Measurements from ENCODE around the gene HCRTR2. TPM values are rescaled to one million over a fixed set of nuclear protein-coding genes. Genes with fewer than 3 reads are reported as not detected.
"Not testable (repeated sequence)": the region's sequence is repeated elsewhere in the genome, so short reads cannot be mapped to it uniquely, and the experiment has no call there.

Gene HCRTR2
- total and polyA plus RNA-seq, 7 experiments from 2014 or later, result not detected

GRCh38 chr6:55212156-55212555 lies 37.8 kb downstream of the HCRTR2 start:
- Histone ChIP-seq H3K36me3 (ENCODE audit: control insufficient read depth in 2 of 3, insufficient read depth in 3 of 3, low read length in 3 of 3) (no peaks in the 10 kb centered on the region), H3K4me1 (ENCODE audit: control insufficient read depth in 2 of 2, insufficient read depth in 2 of 2, low read length in 2 of 2) (no peaks in the 10 kb centered on the region), H3K27me3 (ENCODE audit: control insufficient read depth in 2 of 2, insufficient read depth in 2 of 2, low read length in 2 of 2) (no peaks in the 10 kb centered on the region), H3K9me3 (ENCODE audit: control insufficient read depth in 2 of 3, low read length in 3 of 3) (no peaks in the 10 kb centered on the region), H3K27ac (ENCODE audit: low read depth, low read length) (no peak overlapping the region), H3K4me3 (ENCODE audit: low read length) (no peak overlapping the region)
- Mint-ChIP-seq H3K4me3 (no peak overlapping the region), H3K27me3 (no peaks in the 10 kb centered on the region), H3K4me1 (no peaks in the 10 kb centered on the region), H3K9me3 (peaks cover 2 to 20% (median 7%) of the 10 kb centered on the region in 11 donors), H3K36me3 (no peaks in the 10 kb centered on the region), H3K27ac (no peak overlapping the region)
- ChIA-PET POLR2A (no interaction called here), CTCF (no interaction called here)
- ATAC-seq (no peak), DNase-seq (no peak)
- intact Hi-C loops (cut with micrococcal nuclease), result no loop called here

- H3K27ac Mint-ChIP-seq, result no peak overlapping the region
- CTCF ChIA-PET, result no interaction called here
- DNase-seq (no peak), ATAC-seq (no peak)
- no peak overlapping the region for H3K4me3 Mint-ChIP-seq
- intact Hi-C loops (cut with micrococcal nuclease), result no loop called here
- H3K27me3 Mint-ChIP-seq, result no peaks in the 10 kb centered on the region
- no peaks in the 10 kb centered on the region for H3K27me3 ChIP-seq (ENCODE audit: control insufficient read depth in 2 of 2, insufficient read depth in 2 of 2, low read length in 2 of 2)
- H3K36me3 ChIP-seq (ENCODE audit: control insufficient read depth in 2 of 3, insufficient read depth in 3 of 3, low read length in 3 of 3), result no peaks in the 10 kb centered on the region
- H3K4me1 ChIP-seq (ENCODE audit: control insufficient read depth in 2 of 2, insufficient read depth in 2 of 2, low read length in 2 of 2), result no peaks in the 10 kb centered on the region
- no peak overlapping the region for H3K4me3 ChIP-seq (ENCODE audit: low read length)
- POLR2A ChIA-PET, result no interaction called here
- H3K9me3 Mint-ChIP-seq, result peaks cover 0 to 6% (median 2%) of the 10 kb centered on the region in 11 donors
- no peaks in the 10 kb centered on the region for H3K4me1 Mint-ChIP-seq
- no peaks in the 10 kb centered on the region for H3K9me3 ChIP-seq (ENCODE audit: control insufficient read depth in 2 of 3, low read length in 3 of 3)
- H3K36me3 Mint-ChIP-seq, result no peaks in the 10 kb centered on the region
- H3K27ac ChIP-seq (ENCODE audit: low read depth, low read length), result no peak overlapping the region
These were observed 46.6 kb downstream of the HCRTR2 start for GRCh38 chr6:55220961-55221360.

GRCh38 chr6:55227862-55228261 lies 53.5 kb downstream of the HCRTR2 start:
- ATAC-seq (no peak), DNase-seq (no peak)
- no peak overlapping the region for H3K4me3 Mint-ChIP-seq
- Histone ChIP-seq H3K27ac (ENCODE audit: low read depth, low read length) (no peak overlapping the region), H3K9me3 (ENCODE audit: control insufficient read depth in 2 of 3, low read length in 3 of 3) (no peaks in the 10 kb centered on the region), H3K36me3 (ENCODE audit: control insufficient read depth in 2 of 3, insufficient read depth in 3 of 3, low read length in 3 of 3) (no peaks in the 10 kb centered on the region), H3K4me3 (ENCODE audit: low read length) (no peak overlapping the region), H3K4me1 (ENCODE audit: control insufficient read depth in 2 of 2, insufficient read depth in 2 of 2, low read length in 2 of 2) (no peaks in the 10 kb centered on the region), H3K27me3 (ENCODE audit: control insufficient read depth in 2 of 2, insufficient read depth in 2 of 2, low read length in 2 of 2) (no peaks in the 10 kb centered on the region)
- no peaks in the 10 kb centered on the region for H3K27me3 Mint-ChIP-seq
- no peaks in the 10 kb centered on the region for H3K36me3 Mint-ChIP-seq
- intact Hi-C loops (cut with micrococcal nuclease), result no loop called here
- H3K4me1 Mint-ChIP-seq, result no peaks in the 10 kb centered on the region
- no peak overlapping the region for H3K27ac Mint-ChIP-seq
- ChIA-PET CTCF (no interaction called here), POLR2A (no interaction called here)
- H3K9me3 Mint-ChIP-seq, result peaks cover 0 to 9% (median 3%) of the 10 kb centered on the region in 11 donors

GRCh38 chr6:55239099-55239498 lies 64.8 kb downstream of the HCRTR2 start:
- Mint-ChIP-seq H3K4me3 (no peak overlapping the region), H3K9me3 (peaks cover 0 to 12% (median 2%) of the 10 kb centered on the region in 11 donors), H3K4me1 (no peaks in the 10 kb centered on the region), H3K36me3 (no peaks in the 10 kb centered on the region), H3K27me3 (no peaks in the 10 kb centered on the region), H3K27ac (no peak overlapping the region)
- no peak for ATAC-seq
- Histone ChIP-seq H3K4me1 (ENCODE audit: control insufficient read depth in 2 of 2, insufficient read depth in 2 of 2, low read length in 2 of 2) (no peaks in the 10 kb centered on the region), H3K36me3 (ENCODE audit: control insufficient read depth in 2 of 3, insufficient read depth in 3 of 3, low read length in 3 of 3) (no peaks in the 10 kb centered on the region), H3K4me3 (ENCODE audit: low read length) (no peak overlapping the region), H3K9me3 (ENCODE audit: control insufficient read depth in 2 of 3, low read length in 3 of 3) (no peaks in the 10 kb centered on the region), H3K27ac (ENCODE audit: low read depth, low read length) (no peak overlapping the region), H3K27me3 (ENCODE audit: control insufficient read depth in 2 of 2, insufficient read depth in 2 of 2, low read length in 2 of 2) (no peaks in the 10 kb centered on the region)
- ChIA-PET CTCF (no interaction called here), POLR2A (no interaction called here)
- no peak for DNase-seq
- intact Hi-C loops (cut with micrococcal nuclease), result no loop called here

GRCh38 chr6:55240975-55241605 lies 66.8 kb downstream of the HCRTR2 start:
- H3K9me3 ChIP-seq (ENCODE audit: control insufficient read depth in 2 of 3, low read length in 3 of 3); CTCF ChIA-PET; H3K4me1 Mint-ChIP-seq; DNase-seq; H3K4me1 ChIP-seq (ENCODE audit: control insufficient read depth in 2 of 2, insufficient read depth in 2 of 2, low read length in 2 of 2); H3K27ac ChIP-seq (ENCODE audit: low read depth, low read length); H3K27ac Mint-ChIP-seq; POLR2A ChIA-PET; ATAC-seq; H3K27me3 ChIP-seq (ENCODE audit: control insufficient read depth in 2 of 2, insufficient read depth in 2 of 2, low read length in 2 of 2); H3K4me3 ChIP-seq (ENCODE audit: low read length); H3K36me3 Mint-ChIP-seq; H3K4me3 Mint-ChIP-seq; H3K27me3 Mint-ChIP-seq; H3K36me3 ChIP-seq (ENCODE audit: control insufficient read depth in 2 of 3, insufficient read depth in 3 of 3, low read length in 3 of 3): not testable (repeated sequence)
- intact Hi-C loops (cut with micrococcal nuclease), result loop anchor here in 1 of 2 donors (2.0 kb wide), 1 partner anchor 522 kb away; no protein-coding TSS in a partner anchor
- peaks cover 0 to 16% (median 4%) of the 10 kb centered on the region in 11 donors for H3K9me3 Mint-ChIP-seq

- CTCF ChIA-PET, result no interaction called here
- Histone ChIP-seq H3K4me3 (ENCODE audit: low read length) (no peak overlapping the region), H3K27ac (ENCODE audit: low read depth, low read length) (no peak overlapping the region), H3K4me1 (ENCODE audit: control insufficient read depth in 2 of 2, insufficient read depth in 2 of 2, low read length in 2 of 2) (no peaks in the 10 kb centered on the region), H3K27me3 (ENCODE audit: control insufficient read depth in 2 of 2, insufficient read depth in 2 of 2, low read length in 2 of 2) (no peaks in the 10 kb centered on the region), H3K9me3 (ENCODE audit: control insufficient read depth in 2 of 3, low read length in 3 of 3) (no peaks in the 10 kb centered on the region), H3K36me3 (ENCODE audit: control insufficient read depth in 2 of 3, insufficient read depth in 3 of 3, low read length in 3 of 3) (no peaks in the 10 kb centered on the region)
- H3K27me3 Mint-ChIP-seq, result no peaks in the 10 kb centered on the region
- H3K4me1 Mint-ChIP-seq, result no peaks in the 10 kb centered on the region
- no peak overlapping the region for H3K27ac Mint-ChIP-seq
- intact Hi-C loops (cut with micrococcal nuclease), result no loop called here
- POLR2A ChIA-PET, result no interaction called here
- ATAC-seq (no peak), DNase-seq (no peak)
- peaks cover 0 to 9% (median 0%) of the 10 kb centered on the region in 11 donors for H3K9me3 Mint-ChIP-seq
- H3K36me3 Mint-ChIP-seq, result no peaks in the 10 kb centered on the region
- no peak overlapping the region for H3K4me3 Mint-ChIP-seq
These were observed 76.1 kb downstream of the HCRTR2 start for GRCh38 chr6:55250400-55250799.

GRCh38 chr6:55255113-55255512 lies 80.8 kb downstream of the HCRTR2 start:
- no peak overlapping the region for H3K27ac Mint-ChIP-seq
- Histone ChIP-seq H3K4me1 (ENCODE audit: control insufficient read depth in 2 of 2, insufficient read depth in 2 of 2, low read length in 2 of 2) (no peaks in the 10 kb centered on the region), H3K9me3 (ENCODE audit: control insufficient read depth in 2 of 3, low read length in 3 of 3) (no peaks in the 10 kb centered on the region), H3K27ac (ENCODE audit: low read depth, low read length) (no peak overlapping the region), H3K36me3 (ENCODE audit: control insufficient read depth in 2 of 3, insufficient read depth in 3 of 3, low read length in 3 of 3) (no peaks in the 10 kb centered on the region), H3K4me3 (ENCODE audit: low read length) (no peak overlapping the region), H3K27me3 (ENCODE audit: control insufficient read depth in 2 of 2, insufficient read depth in 2 of 2, low read length in 2 of 2) (no peaks in the 10 kb centered on the region)
- DNase-seq, result no peak
- H3K27me3 Mint-ChIP-seq, result no peaks in the 10 kb centered on the region
- ATAC-seq, result no peak
- intact Hi-C loops (cut with micrococcal nuclease), result no loop called here
- H3K36me3 Mint-ChIP-seq, result no peaks in the 10 kb centered on the region
- H3K9me3 Mint-ChIP-seq, result peaks cover 0 to 7% (median 0%) of the 10 kb centered on the region in 11 donors
- POLR2A ChIA-PET, result no interaction called here
- CTCF ChIA-PET, result no interaction called here
- no peak overlapping the region for H3K4me3 Mint-ChIP-seq
- no peaks in the 10 kb centered on the region for H3K4me1 Mint-ChIP-seq

All from naive thymus-derived CD4-positive, alpha-beta T cell (primary cell).